IMR-90 (cell line): ENCODE results near the gene PRKG2. TPM values are rescaled to one million over a fixed set of nuclear protein-coding genes. Genes with fewer than 3 reads are reported as not detected.

ENCODE experiments used
- ATAC-seq: fragments of 200-7000 bp; cut with Tn5 transposase; 2 replicates; pipeline ENCODE4 v1.9.1; 2020; ENCODE audit warnings: low read depth, mild to moderate bottlenecking, moderate library complexity
- BruUV-seq: library from RNA; stranded (reverse); fragments of 400-500 nt; replicated peaks from 2 replicates; lab custom pipeline; 2021; lab: Mats Ljungman, UMichigan
- CTCF ChIA-PET: fragments of 300-600 bp; formaldehyde crosslinking; extraction: SDS; loops from one replicate; lab custom pipeline; 2021; ENCODE audit warnings: antibody characterized with exemption; lab: Yijun Ruan, JAX
- POLR2A ChIA-PET: fragments of 300-600 bp; sonication (Branson Sonifier 250); formaldehyde crosslinking; loops from one replicate; lab custom pipeline; 2022; ENCODE audit warnings: antibody characterized with exemption; ENCODE audit not compliant: unreplicated experiment; lab: Charles Lee
- DNase-seq: peaks from one replicate; pipeline ENCODE4 v3.0.0; 2013
- H2AFZ ChIP-seq: replicated peaks from 2 replicates; pipeline ENCODE3; 2013; ENCODE audit warnings: low read length, mild to moderate bottlenecking; ENCODE audit not compliant: poor library complexity
- H2AK5ac ChIP-seq: 2 replicates; pipeline ENCODE4 v1.6.1; 2013; ENCODE audit warnings: low read depth, low read length, inconsistent platforms
- H2AK9ac ChIP-seq: replicated peaks from 2 replicates; pipeline ENCODE3; 2013; ENCODE audit warnings: mild to moderate bottlenecking, low read depth, low read length, moderate library complexity; ENCODE audit not compliant: poor library complexity
- H2BK120ac ChIP-seq: 2 replicates; pipeline ENCODE4 v1.6.1; 2013; ENCODE audit warnings: low read depth, low read length, inconsistent platforms
- H2BK15ac ChIP-seq: 3 replicates; pipeline ENCODE4 v1.6.1; 2013; ENCODE audit warnings: low read depth, low read length, inconsistent platforms
- H2BK20ac ChIP-seq: 2 replicates; pipeline ENCODE4 v1.6.1; 2013; ENCODE audit warnings: low read depth, mild to moderate bottlenecking, inconsistent platforms, low read length, moderate library complexity
- H2BK5ac ChIP-seq: 2 replicates; pipeline ENCODE4 v1.6.1; 2013; ENCODE audit warnings: mild to moderate bottlenecking, low read depth, low read length, inconsistent platforms; ENCODE audit not compliant: poor library complexity, severe bottlenecking
- H3K14ac ChIP-seq: replicated peaks from 2 replicates; pipeline ENCODE4 v1.6.1; 2013; ENCODE audit warnings: low read depth, low read length, inconsistent platforms
- H3K18ac ChIP-seq: 2 replicates; pipeline ENCODE4 v1.6.1; 2013; ENCODE audit warnings: low read depth, low read length, control low read depth
- H3K23ac ChIP-seq: 2 replicates; pipeline ENCODE4 v1.6.1; 2013; ENCODE audit warnings: low read depth, low read length, inconsistent platforms
- H3K27ac ChIP-seq: 2 replicates; pipeline ENCODE4 v1.5.1; 2013; ENCODE audit warnings: mild to moderate bottlenecking, control low read depth, low read length; ENCODE audit not compliant: insufficient read depth
- H3K27me3 ChIP-seq: 2 replicates; pipeline ENCODE4 v1.6.1; 2013; ENCODE audit warnings: low read length; ENCODE audit not compliant: control insufficient read depth, insufficient read depth
- H3K36me3 ChIP-seq: 2 replicates; pipeline ENCODE4 v1.6.1; 2013; ENCODE audit warnings: low read length, mixed read lengths; ENCODE audit not compliant: control insufficient read depth, insufficient read depth
- H3K4ac ChIP-seq: 2 replicates; pipeline ENCODE4 v1.6.1; 2013; ENCODE audit warnings: low read depth, low read length, inconsistent platforms
- H3K4me1 ChIP-seq: 2 replicates; pipeline ENCODE4 v1.6.1; 2013; ENCODE audit warnings: low read length, mixed read lengths; ENCODE audit not compliant: control insufficient read depth, insufficient read depth
- H3K4me2 ChIP-seq: 2 replicates; pipeline ENCODE4 v1.6.1; 2013; ENCODE audit warnings: low read depth, mild to moderate bottlenecking, control low read depth, low read length, moderate library complexity
- H3K4me3 ChIP-seq: 2 replicates; pipeline ENCODE4 v1.5.1; 2013; ENCODE audit warnings: low read depth, mild to moderate bottlenecking, control low read depth, low read length, moderate library complexity; ENCODE audit not compliant: insufficient read depth
- H3K56ac ChIP-seq: 2 replicates; pipeline ENCODE4 v1.6.1; 2013; ENCODE audit warnings: low read length, inconsistent platforms; ENCODE audit not compliant: insufficient read depth; ENCODE audit errors: extremely low read depth
- H3K79me1 ChIP-seq, 2 experiments: 2 replicates each; pipeline ENCODE4 v1.6.1; 2013; ENCODE audit warnings: low read length in 2 of 2, inconsistent platforms in 1 of 2, low read depth in 1 of 2
- H3K9ac ChIP-seq: 2 replicates; pipeline ENCODE4 v1.6.1; 2013; ENCODE audit warnings: low read depth, low read length, control low read depth
- H3K9me1 ChIP-seq: 2 replicates; pipeline ENCODE4 v1.6.1; 2013; ENCODE audit warnings: low read length, inconsistent platforms; ENCODE audit not compliant: insufficient read depth
- H3K9me3 ChIP-seq: 2 replicates; pipeline ENCODE4 v1.6.1; 2013; ENCODE audit warnings: low read length; ENCODE audit not compliant: control insufficient read depth, insufficient read depth
- H4K20me1 ChIP-seq: 2 replicates; pipeline ENCODE4 v1.6.1; 2013; ENCODE audit warnings: low read length, inconsistent platforms; ENCODE audit not compliant: insufficient read depth
- H4K5ac ChIP-seq: 2 replicates; pipeline ENCODE4 v1.6.1; 2013; ENCODE audit warnings: mild to moderate bottlenecking, low read depth, low read length, control low read depth
- H4K8ac ChIP-seq, 2 experiments: 2 replicates each; pipeline ENCODE4 v1.6.1; 2013; ENCODE audit warnings: low read depth in 2 of 2, low read length in 2 of 2, control low read depth in 1 of 2, inconsistent platforms in 1 of 2
- H4K91ac ChIP-seq: 2 replicates; pipeline ENCODE4 v1.6.1; 2013; ENCODE audit warnings: low read depth, low read length, inconsistent platforms; ENCODE audit not compliant: insufficient read depth
- BHLHE40 ChIP-seq: fragments of 150-350 bp; IDR thresholded peaks from 2 replicates; pipeline ENCODE4 v1.6.1; 2016; ENCODE audit warnings: mild to moderate bottlenecking, low read depth, low read length
- CEBPB ChIP-seq: IDR thresholded peaks from 2 replicates; pipeline ENCODE4 v1.6.1; 2012; ENCODE audit warnings: low read depth, low read length, improper control_type of control experiment
- CHD1 ChIP-seq: IDR thresholded peaks from 2 replicates; pipeline ENCODE4 v1.6.1; 2012; ENCODE audit warnings: low read depth, low read length, improper control_type of control experiment
- CTCF ChIP-seq: conservative IDR thresholded peaks from 2 replicates; pipeline ENCODE4 v1.5.1; 2012; ENCODE audit warnings: mild to moderate bottlenecking, low read depth, low read length, improper control_type of control experiment
- MAZ ChIP-seq: IDR thresholded peaks from 2 replicates; pipeline ENCODE4 v1.6.1; 2012; ENCODE audit warnings: low read depth, mild to moderate bottlenecking, low read length, improper control_type of control experiment, moderate library complexity, borderline replicate concordance
- MXI1 ChIP-seq: IDR thresholded peaks from 2 replicates; pipeline ENCODE4 v1.6.1; 2012; ENCODE audit warnings: low read depth, mild to moderate bottlenecking, low read length, moderate library complexity, borderline replicate concordance
- NFE2L2 ChIP-seq: fragments of 150-350 bp; IDR thresholded peaks from 2 replicates; pipeline ENCODE4 v1.6.1; 2016; ENCODE audit warnings: low read depth, mild to moderate bottlenecking, low read length
- POLR2A ChIP-seq: IDR thresholded peaks from 2 replicates; pipeline ENCODE4 v1.6.1; 2012; ENCODE audit warnings: mild to moderate bottlenecking, low read depth, low read length
- RCOR1 ChIP-seq: IDR thresholded peaks from 2 replicates; pipeline ENCODE4 v1.6.1; 2012; ENCODE audit warnings: mild to moderate bottlenecking, low read length, improper control_type of control experiment; ENCODE audit not compliant: insufficient replicate concordance
- SMC3 ChIP-seq: fragments of 150-350 bp; IDR thresholded peaks from 2 replicates; pipeline ENCODE4 v1.6.1; 2016; ENCODE audit warnings: low read depth, mild to moderate bottlenecking, antibody characterized with exemption, low read length, moderate library complexity
- USF2 ChIP-seq: fragments of 150-350 bp; IDR thresholded peaks from 2 replicates; pipeline ENCODE4 v1.6.1; 2017; ENCODE audit warnings: mild to moderate bottlenecking, antibody characterized with exemption, low read length, low read depth
- WGBS, 2 experiments: methylation state at CpG; one replicate each; pipeline versions ENCODE4 v1.1.5 to v1.1.7; 2013; ENCODE audit warnings: missing lambda C conversion rate in 2 of 2; ENCODE audit not compliant: insufficient read length in 1 of 2; ENCODE audit errors: extremely low coverage in 2 of 2; 5-methylcytosine and 5-hydroxymethylcytosine counted together
- dilution Hi-C: fragments of 300-500 bp; cut with HindIII; formaldehyde crosslinking; loops from one replicate; pipeline ENCODE4 v1.14.3; 2018; ENCODE audit warnings: low sequenced_read_pairs; ENCODE audit not compliant: unreplicated experiment
- in situ Hi-C: fragments of 300-500 bp; cut with MboI; formaldehyde crosslinking; loops from 3 replicates; pipeline ENCODE4 v1.14.3; 2019; ENCODE audit warnings: low sequenced_read_pairs, inconsistent platforms, mixed read lengths
- intact Hi-C: fragments of 100-400 bp; cut with micrococcal nuclease; formaldehyde crosslinking; loops from 2 replicates; pipeline ENCODE4 v1.10.0; 2022
- polyA plus RNA-seq, 3 experiments: library from polyadenylated mRNA; depleted of rRNA; stranded (reverse); fragments of >200 nt; gene quantifications; 2 replicates each; pipeline ENCODE4 v1.2.3, GENCODE V29; 2012; ENCODE audit warnings: low replicate concordance in 1 of 3
- total RNA-seq: library from RNA; depleted of rRNA; stranded (reverse); fragments of >200 nt; gene quantifications from 2 replicates; pipeline ENCODE4 v1.2.3, GENCODE V29; 2012

PRKG2 gene
- total and polyA plus RNA-seq, 2 of the 4 experiments (the other 2 are of a cell fraction) = 0.44 to 2.0 TPM

- Histone ChIP-seq H3K4me2 (no peak overlapping the region), H2AK9ac (peak overlapping the region; percentile 47), H3K27me3 (no peaks in the 10 kb centered on the region), H2AFZ (no peak overlapping the region), H3K56ac (peak overlapping the region; percentile 8; the same call in 1 of the 2 replicates), H3K9ac (no peak overlapping the region), H3K9me3 (no peaks in the 10 kb centered on the region), H4K91ac (peak overlapping the region; percentile 85), H2BK120ac (peak overlapping the region; percentile 93), H3K23ac (peak overlapping the region; percentile 28; the same call in 1 of the 2 replicates), H4K20me1 (no peaks in the 10 kb centered on the region), H3K27ac (peak overlapping the region; percentile 73), H3K18ac (peak overlapping the region; percentile 92), H4K8ac (peak overlapping the region; percentile 73 to 75), H2BK15ac (peak overlapping the region; percentile 81; the same call in 1 of the 3 replicates), H2BK5ac (peak overlapping the region; percentile 82), H3K79me1 (no peaks in the 10 kb centered on the region), H3K4me1 (peaks cover 5% of the 10 kb centered on the region), H2BK20ac (peak overlapping the region; percentile 92), H3K4ac (peak overlapping the region; percentile 88), H3K36me3 (no peaks in the 10 kb centered on the region), H2AK5ac (peak overlapping the region; percentile 79), H3K14ac (peak overlapping the region; percentile 87; the same call in 1 of the 2 replicates), H3K9me1 (peaks cover 9% of the 10 kb centered on the region), H3K4me3 (no peak overlapping the region), H4K5ac (peak overlapping the region; percentile 46; the same call in 1 of the 2 replicates)
- no peak for TF ChIP-seq POLR2A
- no peak for TF ChIP-seq NFE2L2
- no peak for TF ChIP-seq SMC3
- TF ChIP-seq CEBPB = no peak
- TF ChIP-seq RCOR1 = no peak
- no peak for TF ChIP-seq MAZ
- TF ChIP-seq CHD1 = no peak
- TF ChIP-seq USF2 = no peak
- no peak for TF ChIP-seq CTCF
- no peak for TF ChIP-seq MXI1
- no peak for TF ChIP-seq BHLHE40
- dilution Hi-C loops = no loop called here
- no TSS peak for BruUV-seq
- WGBS, 2 experiments = 54% methylated on average over 2 of the region's 8 CpGs; no CpG with 5 or more reads in 1 of the 2 experiments
- DNase-seq = no peak
- intact Hi-C loops = loop anchor here (5.0 kb wide), 3 partner anchors 44 to 184 kb away; no protein-coding TSS in a partner anchor
- POLR2A ChIA-PET = no interaction called here
- in situ Hi-C loops = no loop called here
- no peak for ATAC-seq
- CTCF ChIA-PET = interaction anchor here (1.0 to 1.4 kb wide), 2 partner anchors 56 to 96 kb away, joined by 3 to 4 read pairs; no protein-coding TSS in a partner anchor
These were observed 41.3 kb upstream of the PRKG2 start for GRCh38 chr4:81256059-81256970.
